GM21737 (cell line): Measurements from ENCODE around the gene PIGX.
A peak's percentile ranks its signal among the peaks of the same experiment; 100 is the strongest.

Experiments used
- ATAC-seq: cut with Tn5 transposase; IDR thresholded peaks from one replicate; pipeline ENCODE4 v1.9.1; 2021; ENCODE audit warnings: mild to moderate bottlenecking, moderate library complexity; ENCODE audit not compliant: unreplicated experiment

PIGX gene

GRCh38 chr3:196711838-196712513 lies at the start of gene PIGX, which contains the start of gene CEP19:
PIGX (plus strand) TSS chr3:196712377.
CEP19 (minus strand) TSS chr3:196712250; CDS start chr3:196708657, 3,593 bp downstream.
- peak; percentile 78 for ATAC-seq

- ATAC-seq = no peak
Observed at GRCh38 chr3:196662711-196663571, 49.2 kb upstream of the PIGX start.

- no peak for ATAC-seq
Observed at GRCh38 chr3:196666001-196666867, 45.9 kb upstream of the PIGX start.

- no peak for ATAC-seq
Observed at GRCh38 chr3:196667056-196667825, 44.9 kb upstream of the PIGX start.

GRCh38 chr3:196670339-196670738 lies 41.8 kb upstream of the PIGX start:
- ATAC-seq = no peak

GRCh38 chr3:196673632-196674031 lies 38.5 kb upstream of the PIGX start:
- ATAC-seq = no peak

- ATAC-seq = no peak
Observed at GRCh38 chr3:196677353-196677752, 34.8 kb upstream of the PIGX start.

GRCh38 chr3:196677931-196678330 lies 34.2 kb upstream of the PIGX start:
- ATAC-seq = no peak

GRCh38 chr3:196684548-196685407 lies 27.4 kb upstream of the PIGX start:
- ATAC-seq = peak; percentile 83

GRCh38 chr3:196686436-196686835 lies 25.7 kb upstream of the PIGX start:
- no peak for ATAC-seq

- no peak for ATAC-seq
Observed at GRCh38 chr3:196688349-196688748, 23.8 kb upstream of the PIGX start.

- no peak for ATAC-seq
Observed at GRCh38 chr3:196689941-196690660, 22.1 kb upstream of the PIGX start.

GRCh38 chr3:196691386-196691785 lies 20.8 kb upstream of the PIGX start:
- no peak for ATAC-seq

GRCh38 chr3:196694202-196694638 lies 18.0 kb upstream of the PIGX start:
- ATAC-seq = no peak

GRCh38 chr3:196694941-196695848 lies 17.0 kb upstream of the PIGX start:
- ATAC-seq = no peak

GRCh38 chr3:196695849-196696226 lies 16.3 kb upstream of the PIGX start:
- no peak for ATAC-seq

GRCh38 chr3:196697270-196697669 lies 14.9 kb upstream of the PIGX start:
- ATAC-seq = no peak

- ATAC-seq = no peak
Observed at GRCh38 chr3:196699749-196700148, 12.4 kb upstream of the PIGX start.
